NK-92 treated with Interleukin-12 subunit alpha and Interleukin-12 subunit beta, amount 100 ng/mL, for 24 hours (cell line): ENCODE measurements around the gene ADGRD1.

Source experiments
- DNase-seq: peaks from one replicate; lab custom pipeline; 2025; lab: John Stamatoyannopoulos, UW

ADGRD1 gene

GRCh38 chr12:130966443-130967030, 12.8 kb downstream of the ADGRD1 start:
- no peak for DNase-seq

- no peak for DNase-seq
These were observed 13.9 kb downstream of the ADGRD1 start for GRCh38 chr12:130967636-130968035.

DNA sequence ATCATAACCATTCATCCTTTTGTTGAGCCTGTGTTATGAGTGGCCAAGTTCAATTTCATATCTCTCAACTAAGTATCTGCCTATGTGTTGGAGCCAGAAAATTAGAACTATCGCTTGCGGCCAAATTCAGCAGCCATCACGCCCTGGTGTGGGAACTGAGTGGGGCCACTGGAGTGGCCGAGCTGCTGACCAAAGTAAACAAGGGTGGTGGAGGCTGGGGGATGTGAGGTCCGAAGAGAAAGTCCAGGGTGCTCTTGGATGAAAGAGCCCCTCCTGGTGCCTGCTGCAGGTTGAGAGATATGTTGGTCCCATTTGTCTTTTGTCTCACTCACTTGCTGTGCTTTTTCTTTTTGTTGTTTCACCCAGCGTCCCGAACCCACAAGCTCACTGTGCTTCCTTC, 14.9 kb downstream of the ADGRD1 start:
- no peak for DNase-seq

DNA sequence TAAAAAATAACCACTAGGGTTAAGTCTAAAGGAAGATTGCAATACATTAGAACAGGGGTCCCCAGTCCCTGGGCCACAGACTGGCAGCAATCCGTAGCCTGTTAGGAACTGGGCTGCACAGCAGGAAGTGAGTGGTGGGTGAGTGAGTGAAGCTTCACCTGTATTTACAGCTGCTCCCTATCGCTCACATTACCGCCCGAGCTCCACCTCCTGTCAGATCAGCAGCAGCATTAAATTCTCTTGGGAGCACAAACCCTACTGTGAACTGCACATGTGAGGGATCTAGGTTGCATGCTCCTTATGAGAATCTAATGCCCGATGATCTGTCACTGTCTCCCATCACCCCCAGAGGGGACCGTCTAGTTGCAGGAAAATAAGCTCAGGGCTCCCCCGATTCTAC, 15.5 kb downstream of the ADGRD1 start:
- no peak for DNase-seq

DNA sequence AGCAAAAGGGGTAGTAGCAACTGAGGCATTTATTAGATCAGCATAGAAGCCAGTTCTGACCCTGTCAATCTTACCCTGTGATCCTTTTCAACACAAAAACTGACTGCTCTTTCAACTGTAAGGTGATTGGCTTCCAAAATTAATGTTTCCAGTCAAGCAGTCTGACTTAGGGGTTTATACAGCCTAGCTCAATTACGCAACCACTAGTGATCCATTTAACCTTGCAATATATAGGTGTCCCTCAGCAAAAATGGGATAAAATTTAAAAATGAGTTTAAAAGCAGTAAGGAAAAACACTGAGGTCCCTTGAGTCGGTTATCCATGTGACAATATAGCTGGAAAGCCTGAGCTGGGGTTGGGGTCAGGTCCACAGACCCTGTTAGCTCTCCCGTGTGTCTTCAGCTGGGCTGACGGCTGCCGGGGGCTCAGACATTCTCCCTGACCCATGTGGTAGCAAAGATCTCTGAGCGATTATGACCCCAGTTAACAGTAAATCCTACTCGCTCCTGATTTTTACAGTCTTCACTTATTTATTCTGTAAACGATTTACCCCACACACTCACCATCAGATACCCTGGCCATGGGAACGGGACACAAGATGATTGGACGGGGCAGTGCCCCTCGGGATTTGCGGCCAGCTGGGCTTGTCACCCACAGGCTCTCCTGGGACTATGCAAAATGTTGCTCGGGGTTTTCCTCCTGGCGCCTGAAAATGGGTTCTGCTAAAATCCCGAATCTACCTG, 16.6 kb downstream of the ADGRD1 start:
- no peak for DNase-seq

- no peak for DNase-seq
These were observed 17.2 kb downstream of the ADGRD1 start for GRCh38 chr12:130970908-130971233.

GRCh38 chr12:130971925-130972585, 18.3 kb downstream of the ADGRD1 start:
- no peak for DNase-seq

- DNase-seq: no peak
These were observed 18.9 kb downstream of the ADGRD1 start for GRCh38 chr12:130972586-130972950.

GRCh38 chr12:130973109-130973508, 19.4 kb downstream of the ADGRD1 start:
- DNase-seq: no peak

DNA sequence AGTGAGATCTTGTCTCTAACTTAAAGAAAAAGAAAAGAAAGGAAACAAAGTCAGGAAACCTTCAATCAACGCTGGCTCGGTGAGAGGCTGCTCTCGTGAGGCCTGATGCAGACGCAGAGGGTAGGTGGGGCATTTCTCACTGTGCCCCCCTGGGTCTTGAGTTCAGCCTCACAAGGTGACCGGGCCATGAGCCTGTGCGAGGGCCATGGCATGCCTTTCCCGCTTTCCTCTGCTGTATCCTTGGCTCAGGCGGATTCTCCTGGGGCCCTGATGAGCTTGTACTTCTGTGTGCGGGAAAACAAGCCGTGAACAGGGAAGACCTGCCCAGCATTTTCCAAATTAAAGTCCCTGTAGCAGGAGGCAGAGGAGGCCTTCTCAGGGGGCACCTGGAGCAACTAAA, 20.2 kb downstream of the ADGRD1 start:
- DNase-seq: no peak

GRCh38 chr12:130975116-130975515, 21.4 kb downstream of the ADGRD1 start:
- DNase-seq: no peak

- DNase-seq: no peak
These were observed 22.5 kb downstream of the ADGRD1 start for GRCh38 chr12:130976171-130976720.

DNA sequence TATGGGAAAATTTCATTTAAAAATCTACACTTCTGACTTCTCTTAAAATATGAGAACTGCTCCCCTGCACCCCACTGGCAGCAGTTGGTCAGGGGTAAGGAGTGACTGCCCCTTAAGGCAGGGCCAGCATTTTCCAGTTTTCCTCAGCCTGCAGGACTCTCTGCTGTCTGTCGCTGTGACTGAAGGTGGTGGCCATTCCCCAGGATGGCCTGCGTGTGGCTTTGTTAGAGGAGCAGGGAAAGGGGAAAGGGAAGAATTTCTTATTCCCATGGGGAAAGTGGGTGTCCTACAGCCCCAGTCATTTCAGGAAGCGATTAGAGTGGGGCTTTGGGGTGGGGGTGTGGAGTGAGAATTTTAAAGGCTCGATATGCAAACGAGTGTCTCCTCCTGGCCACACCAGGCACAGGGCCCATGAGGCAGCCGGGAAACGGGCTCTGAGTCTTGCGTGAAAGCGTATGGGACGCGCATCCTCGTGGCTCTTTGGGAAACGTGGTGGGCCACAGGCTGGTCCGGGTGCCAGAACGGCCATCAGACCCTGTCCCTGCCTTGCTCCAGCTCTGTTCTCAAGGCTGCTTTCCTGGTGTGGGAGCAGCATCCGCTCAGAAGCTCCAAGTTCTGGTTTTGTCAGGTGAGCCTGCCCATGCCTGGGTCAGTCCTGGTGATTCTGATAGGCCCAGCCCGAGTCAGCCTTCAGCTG, 23.5 kb downstream of the ADGRD1 start:
- DNase-seq: no peak

- no peak for DNase-seq
These were observed 24.0 kb downstream of the ADGRD1 start for GRCh38 chr12:130977743-130978095.

DNA sequence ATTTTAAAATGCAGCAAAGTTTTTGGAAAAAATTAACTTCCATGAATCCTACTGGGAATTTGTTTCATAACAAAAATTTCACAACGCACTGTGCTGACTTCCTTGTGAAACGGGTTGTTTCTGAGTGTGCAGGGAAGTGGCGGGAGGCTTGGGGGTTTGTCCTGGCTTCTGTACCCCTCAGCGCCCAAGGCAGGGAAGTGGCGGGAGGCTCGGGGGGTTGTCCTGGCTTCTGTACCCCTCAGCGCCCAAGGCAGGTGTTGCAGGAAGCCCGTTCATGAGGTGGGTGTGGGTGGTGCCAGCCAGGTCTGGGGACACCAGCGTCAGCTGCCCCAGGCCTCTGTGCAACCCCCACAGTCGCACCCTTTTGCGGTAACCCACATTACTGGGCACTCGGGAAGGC, 25.1 kb downstream of the ADGRD1 start:
- DNase-seq: no peak

DNA sequence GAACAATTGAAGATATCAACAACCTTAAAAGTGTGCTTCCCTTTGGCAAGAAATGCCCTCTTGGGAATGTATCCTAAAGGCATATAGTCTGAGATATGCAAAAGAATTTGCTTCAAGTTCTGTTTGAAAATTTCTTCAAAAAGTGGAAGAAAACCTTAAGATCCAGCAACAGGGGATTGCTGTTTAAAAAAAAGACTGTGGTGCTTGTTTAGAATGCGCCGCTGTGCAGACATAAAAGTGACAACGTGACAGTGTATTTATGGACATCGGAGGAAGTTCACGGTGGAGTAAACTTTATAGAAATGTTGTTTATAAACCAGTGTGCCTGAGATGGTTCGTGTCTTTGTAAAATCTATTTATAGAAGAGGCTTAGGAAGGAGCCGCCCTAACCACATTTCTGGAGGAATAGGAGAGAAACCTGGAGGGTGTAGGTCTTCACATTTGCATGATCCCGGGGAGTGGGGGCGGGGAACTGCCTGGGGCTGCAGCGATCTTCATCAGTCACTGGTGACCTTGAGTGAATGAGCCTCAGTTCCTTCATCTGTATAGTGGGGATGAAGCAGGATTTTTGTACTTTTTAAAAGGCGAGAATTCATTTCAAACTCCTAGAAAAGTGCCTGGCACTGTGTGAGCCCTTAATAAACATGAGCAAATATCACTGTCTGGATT, 27.5 kb downstream of the ADGRD1 start:
- DNase-seq: no peak

DNA sequence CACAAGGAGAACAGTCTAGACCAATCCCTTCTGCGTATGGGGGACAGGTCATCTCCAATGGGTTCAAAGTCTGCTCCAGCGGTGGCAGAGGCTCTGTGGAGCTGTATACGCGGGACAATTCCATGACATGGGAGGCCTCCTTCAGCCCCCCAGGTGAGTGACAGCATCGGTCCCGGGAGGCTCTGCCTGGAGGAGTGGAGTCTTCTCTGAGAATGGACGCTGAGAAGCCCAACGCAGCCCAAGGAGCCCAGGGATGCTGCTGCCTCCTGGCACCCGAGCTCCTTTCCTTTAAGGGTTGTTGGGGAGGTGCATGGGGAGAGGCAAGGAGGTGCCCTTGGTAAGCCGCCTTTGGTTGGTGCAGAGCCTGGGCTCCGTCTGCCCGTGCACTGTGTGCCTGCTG, 28.2 kb downstream of the ADGRD1 start:
- DNase-seq: no peak

- DNase-seq: no peak
These were observed 29.0 kb downstream of the ADGRD1 start for GRCh38 chr12:130982565-130983225.

- DNase-seq: no peak
These were observed 29.8 kb downstream of the ADGRD1 start for GRCh38 chr12:130983328-130984017.

DNA sequence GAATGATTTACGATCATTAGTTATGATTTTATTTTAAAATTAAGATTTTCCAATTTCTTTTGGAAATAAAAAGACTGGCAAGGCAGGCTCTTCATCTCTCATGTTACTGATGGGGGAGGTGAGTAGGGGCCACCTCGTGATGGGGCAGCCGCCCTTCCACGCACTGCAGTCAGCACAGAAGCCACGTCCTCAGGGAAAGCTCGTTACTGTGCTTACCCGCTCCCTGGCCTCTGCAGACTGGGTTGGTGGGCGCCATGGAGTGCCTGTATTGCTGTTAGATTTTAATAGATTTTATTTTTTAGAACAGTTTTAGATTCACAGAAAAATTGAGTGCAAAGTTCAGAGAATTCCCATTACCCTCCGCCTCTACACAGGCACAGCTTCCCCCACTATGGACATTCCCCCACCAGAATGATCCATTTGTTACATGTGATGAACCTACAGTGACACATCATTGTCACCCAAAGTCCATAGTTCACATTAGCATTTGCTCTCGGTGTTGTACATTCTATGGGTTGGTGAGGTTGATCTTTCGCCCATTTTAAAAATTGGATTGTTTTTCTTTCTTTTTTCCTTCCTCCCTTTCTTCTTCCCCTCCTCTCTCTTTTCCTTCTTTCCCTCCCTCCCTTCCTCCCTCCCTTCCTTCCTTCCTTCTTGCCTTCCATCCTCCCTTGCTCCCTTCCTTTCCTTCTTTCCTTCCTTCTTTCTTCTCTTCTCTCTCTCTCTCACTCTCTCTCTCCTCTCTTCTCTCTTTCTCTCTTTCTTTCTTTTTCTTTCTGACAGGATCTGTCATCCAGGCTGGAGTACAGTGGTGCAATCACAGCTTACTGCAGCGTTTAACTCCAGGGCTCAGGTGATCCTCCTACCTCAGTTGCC, 30.7 kb downstream of the ADGRD1 start:
- DNase-seq: no peak
